Fibroblast of skin of scalp (primary cell): Measurements from ENCODE around the gene NGDN.

ENCODE experiments used
- DNase-seq: peaks from one replicate; pipeline ENCODE4 v3.0.0-alpha.2; 2013

Gene NGDN

DNA sequence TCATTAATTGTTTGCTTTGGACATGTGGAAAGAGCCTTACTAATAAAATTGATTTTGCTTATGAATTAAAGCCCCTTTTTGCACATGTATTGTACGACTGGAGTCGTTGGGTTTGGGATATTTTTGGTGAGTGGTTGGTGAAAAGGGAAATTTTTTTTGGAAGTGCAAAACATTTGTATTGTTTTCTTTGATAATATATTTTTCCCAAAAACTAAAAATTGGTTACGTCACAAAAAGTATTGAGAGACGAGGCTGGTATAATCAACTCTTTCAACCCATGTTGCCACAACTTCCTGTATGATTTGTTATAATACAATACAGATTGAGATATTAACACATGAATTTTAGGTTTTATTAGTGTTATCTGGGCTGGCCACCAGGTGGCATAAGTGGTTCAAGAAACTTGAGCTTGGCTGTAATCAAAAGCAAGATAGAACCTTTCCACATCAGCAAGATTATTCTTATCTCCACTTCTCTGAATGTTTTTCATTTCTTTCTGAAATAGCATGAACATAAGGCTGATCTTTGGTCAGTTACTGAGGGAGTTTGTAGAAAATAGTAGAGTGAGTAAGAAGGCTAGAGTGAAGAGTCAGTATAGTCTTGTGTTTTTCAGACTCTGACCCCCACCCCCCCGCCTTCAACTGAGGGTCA lies 8.7 kb downstream of the NGDN start:
- peak; percentile 69 for DNase-seq

DNA sequence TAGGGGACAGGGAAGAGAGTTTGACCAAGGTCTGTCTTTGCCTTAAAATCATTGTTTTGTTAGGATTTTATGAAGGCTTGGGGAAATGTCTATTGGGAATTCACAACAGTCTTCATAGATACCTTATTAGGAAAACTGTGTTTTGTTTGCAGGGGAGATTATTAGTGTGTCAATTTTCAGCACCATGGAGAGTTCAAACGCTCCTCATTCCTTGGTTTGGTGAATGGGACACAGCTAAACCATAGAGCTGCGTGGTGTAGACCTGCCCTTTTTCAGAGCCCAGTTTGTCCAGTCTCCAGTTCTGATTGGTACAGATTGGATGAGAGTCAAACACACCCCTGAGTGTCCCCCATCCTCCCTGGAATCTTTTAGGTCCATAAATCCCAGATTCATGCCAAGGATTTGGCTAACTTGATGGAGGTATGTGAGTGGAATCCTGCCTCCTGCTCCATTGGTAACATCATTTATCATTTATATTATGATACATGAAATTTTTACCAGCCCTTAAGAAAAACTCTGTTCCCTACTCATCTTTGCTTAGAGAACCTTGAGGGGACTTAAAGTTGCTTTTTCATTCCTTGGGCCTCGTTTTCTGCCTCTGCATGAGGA lies 12.0 kb downstream of the NGDN start:
- DNase-seq, result peak; percentile 39

DNA sequence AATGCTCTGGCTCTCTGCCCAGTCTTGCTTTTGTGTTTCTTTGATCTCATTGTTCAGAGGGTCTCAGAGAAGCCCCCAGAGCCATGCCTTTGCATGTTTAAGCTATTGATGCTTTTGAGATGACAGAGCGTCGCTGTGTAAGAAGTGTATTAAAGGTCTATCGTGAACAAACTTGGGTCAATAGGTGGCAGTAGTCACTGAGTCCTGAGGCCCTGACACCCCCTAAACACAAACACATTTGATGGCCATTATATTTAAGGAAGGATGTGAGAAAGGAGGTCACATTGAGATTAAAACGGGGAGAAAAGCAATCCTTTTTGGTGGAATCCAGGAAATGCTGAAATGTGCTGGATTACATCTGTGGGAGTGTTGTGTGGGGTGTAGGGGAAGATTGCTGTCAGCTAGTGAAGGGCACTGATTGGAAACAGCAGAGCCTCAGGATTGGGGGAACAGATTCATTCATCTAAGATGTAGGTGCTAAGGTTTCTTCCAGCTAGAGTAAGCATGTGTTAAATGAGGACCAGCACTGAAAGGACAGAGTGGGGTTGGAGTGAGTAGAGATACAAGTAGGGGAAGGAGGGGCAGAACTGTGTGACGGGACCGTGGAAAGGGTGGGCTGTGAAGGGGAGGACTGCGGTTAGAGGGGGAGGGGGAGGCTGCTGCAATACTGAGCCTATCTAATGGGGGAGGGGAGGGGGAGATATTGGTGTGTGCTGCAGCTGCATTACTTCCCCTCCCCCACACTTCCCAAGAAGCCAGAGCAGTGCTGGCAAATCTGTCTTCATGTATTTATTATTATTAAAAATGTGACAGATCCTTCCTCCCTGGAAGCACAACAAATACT lies 12.7 kb downstream of the NGDN start:
- DNase-seq, result no peak

DNA sequence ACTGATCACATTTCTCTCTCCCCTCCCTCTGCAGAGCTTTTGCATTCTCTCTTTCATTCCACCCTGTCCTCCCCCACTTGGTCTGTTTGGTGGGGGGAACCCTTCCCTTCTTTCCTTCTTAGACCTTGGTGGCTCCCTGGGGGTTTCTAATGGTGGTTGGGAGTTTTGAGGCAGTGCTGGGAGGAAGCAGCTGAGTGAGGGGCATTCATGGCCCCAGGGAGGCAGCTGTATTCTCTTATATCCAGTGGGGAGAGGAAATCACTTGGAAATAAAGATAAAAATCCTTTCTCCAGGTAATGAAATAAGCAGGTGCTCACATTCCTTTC lies 13.3 kb downstream of the NGDN start:
- no peak for DNase-seq

DNA sequence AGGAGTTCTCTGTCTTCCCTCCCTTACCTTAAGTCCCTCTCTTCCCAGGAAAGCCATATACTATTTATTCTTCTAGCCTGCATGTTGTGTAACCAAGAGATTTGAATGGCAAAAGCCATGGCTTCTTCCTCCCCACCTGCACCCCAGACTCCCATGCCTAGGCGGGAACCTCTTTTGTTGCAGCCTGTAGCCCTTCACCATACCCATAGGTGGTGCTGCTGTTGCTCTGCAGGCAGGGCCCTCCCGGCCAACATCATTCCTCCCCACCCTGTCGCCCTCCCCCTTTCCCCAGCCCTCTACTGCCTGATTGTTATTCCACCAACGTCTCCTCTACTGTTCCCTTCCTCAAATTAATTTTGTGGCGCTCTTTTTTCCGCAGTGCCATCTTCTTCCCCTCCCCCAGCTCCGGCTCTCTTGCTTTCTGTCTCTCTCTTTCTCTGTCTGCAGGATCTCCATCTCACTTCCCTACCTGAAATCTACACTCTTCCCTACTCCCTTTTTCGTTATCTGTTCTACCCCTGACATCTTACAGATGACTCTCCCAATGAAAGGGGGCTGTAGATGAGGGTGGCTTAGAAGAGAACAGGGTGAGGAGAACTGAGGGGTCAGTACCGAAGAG lies 13.8 kb downstream of the NGDN start:
- DNase-seq, result peak; percentile 32

DNA sequence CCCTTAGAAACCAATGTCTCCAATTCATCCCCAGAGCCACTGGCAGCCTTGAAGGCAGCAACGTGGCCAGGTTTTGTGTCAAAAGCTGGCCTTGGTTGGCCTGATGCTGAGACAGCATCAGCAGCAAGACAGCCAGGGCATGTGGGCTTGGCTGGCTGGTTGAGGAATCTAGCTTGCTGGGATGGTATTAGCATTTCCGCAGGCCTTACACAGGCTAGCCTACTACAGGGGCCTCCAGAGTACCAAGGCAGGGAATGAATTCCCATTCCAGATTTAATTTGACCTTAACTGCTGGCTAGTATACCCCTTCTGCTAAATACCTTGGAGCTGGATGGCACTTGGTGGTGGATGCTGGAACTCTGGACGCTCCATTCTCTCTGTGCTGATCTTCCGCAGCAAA lies 15.8 kb downstream of the NGDN start:
- no peak for DNase-seq

DNA sequence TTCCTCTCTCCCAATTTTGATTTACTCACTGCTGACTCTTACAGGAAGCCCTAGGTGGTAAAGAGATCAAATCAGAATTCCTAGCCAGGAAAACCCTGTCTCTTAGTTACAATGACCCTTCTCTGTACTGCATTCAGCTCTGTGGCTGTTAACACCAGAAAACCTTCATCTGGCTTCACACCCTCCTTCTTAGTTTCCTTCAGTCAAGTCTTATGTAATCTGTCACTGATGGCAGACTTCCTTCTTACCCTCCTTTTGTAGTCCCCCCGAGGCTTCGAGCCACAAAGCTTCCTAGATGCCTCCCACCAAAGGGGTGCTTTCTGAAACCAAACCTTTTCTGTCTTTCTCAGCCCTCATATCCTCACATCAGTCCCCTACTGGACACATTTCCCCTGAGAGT lies 16.5 kb downstream of the NGDN start:
- DNase-seq, result no peak

DNA sequence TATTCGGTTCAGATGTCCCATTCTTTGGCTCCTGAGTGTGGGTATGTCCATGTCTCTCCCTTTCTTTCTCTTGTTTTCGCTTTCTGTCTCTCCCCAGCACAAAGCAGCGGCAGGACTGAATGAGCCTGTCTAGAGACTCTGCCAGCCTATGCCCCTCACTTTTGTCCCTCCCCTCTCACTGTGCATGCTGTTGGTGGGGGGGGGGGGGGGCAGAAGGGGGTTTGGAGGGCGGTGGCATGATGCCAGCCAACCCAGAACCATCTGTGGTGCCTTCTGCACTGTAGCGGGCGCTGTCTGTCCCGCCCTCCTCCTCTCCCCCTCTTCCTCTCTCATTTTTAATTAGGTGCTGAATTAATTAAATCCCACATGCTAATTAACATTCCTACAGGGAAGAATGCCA lies 17.7 kb downstream of the NGDN start:
- no peak for DNase-seq

DNA sequence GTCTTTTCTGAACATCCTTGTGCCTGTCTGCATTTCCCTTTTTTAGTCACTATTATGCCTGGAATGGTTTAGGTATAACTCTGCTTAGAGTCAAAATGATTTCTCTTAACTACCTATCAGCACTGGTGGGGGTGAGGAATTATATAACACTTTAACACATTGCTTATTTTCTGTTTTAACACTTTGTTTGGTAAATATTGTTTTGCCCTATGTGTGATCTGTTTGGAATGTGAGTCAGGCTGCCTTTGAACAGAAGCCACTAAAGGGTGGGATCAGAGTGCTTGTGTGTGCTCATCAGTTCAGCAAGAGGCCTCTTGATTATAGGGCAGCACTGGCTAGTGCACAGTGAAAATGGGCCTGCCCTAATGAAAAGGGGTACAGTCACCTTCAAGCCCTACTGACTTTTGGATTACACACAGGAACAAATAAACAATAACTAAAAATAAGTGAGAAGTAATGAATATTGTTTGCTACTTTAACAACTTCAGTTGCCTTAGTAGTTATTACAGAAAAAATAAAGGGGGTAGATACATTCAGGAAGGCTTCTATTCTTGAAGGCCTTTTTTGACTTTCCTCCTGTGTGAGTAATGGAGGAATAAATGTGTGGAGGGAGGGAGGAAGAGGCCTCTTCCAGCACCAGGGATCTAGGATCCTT lies 23.2 kb downstream of the NGDN start:
- no peak for DNase-seq

DNA sequence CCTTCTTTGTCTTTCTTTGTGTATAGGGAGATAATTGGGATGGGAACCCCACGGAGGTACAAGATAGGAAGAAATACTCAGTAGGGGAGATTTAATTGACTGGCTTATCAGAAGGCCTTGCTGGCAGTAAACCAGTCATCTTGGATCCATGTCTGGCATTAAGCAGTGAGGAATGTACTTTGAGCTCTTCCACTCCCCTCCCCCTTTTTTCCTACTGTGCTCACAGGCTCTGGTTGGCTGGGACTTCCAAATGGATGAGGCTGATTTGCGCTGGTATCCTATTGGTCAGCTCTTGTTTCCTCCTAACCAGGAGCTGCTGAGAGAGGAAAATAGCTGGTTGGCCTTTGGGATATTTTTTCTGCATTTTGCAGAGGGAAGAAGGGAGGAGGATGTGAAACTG lies 24.7 kb downstream of the NGDN start:
- peak; percentile 62 for DNase-seq

DNA sequence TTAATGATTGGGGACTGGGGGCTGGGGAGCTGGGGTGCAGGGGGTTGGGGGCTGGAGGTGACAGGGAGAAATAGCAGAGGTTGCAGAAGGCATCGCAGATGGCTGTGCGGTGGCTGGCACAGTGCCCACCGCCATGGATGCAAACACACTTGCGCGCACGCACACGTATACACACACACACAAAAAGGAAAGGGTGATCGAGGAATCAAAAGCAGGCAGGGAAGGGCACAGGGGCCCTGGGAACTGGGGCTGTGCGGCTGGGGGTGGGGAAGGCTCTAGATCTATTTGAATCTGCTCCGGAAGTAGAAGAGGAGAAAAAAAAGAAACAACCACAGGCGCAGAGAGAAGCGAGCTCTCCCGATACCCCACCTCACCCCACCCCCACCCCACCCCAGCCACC lies 42.7 kb downstream of the NGDN start:
- no peak for DNase-seq

DNA sequence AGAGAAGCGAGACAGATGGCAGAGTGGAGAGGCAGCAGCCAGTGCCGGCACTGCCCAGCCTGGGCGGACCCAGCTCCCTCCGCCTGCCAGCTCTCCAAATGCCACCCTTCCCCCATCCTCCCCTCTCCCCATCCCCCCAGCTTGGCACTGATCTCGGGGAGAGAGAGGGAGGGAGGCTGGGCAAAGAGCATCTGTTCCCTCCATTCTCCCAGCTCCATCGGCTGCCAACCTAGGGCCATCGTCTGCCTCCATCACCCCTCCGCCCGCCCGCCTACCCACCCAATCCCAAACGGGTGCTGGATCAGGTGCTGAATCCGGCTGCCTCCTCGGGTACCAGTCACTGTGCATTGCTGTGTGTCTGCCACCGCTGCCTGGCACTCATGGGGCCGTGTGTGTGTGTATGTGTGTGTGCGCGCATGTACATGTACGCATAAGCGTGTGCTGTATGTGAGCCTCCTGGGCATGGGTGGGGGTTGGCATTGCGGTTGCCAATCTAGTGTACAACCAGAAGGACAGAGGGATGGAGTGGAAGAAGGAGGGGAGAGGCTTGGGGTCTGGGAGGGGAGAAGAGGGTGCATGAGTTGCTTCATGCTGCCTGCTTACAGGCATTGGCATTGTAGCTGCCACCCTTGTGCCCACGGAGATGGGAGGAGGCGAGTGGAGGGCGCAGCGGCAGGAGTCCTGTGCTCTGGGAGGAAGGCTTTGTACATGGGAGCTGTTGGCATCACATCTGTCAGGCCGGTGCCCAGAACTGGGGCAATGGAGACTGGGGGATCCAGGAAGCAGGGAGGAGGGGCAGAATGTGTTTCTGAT lies 43.7 kb downstream of the NGDN start:
- no peak for DNase-seq

DNA sequence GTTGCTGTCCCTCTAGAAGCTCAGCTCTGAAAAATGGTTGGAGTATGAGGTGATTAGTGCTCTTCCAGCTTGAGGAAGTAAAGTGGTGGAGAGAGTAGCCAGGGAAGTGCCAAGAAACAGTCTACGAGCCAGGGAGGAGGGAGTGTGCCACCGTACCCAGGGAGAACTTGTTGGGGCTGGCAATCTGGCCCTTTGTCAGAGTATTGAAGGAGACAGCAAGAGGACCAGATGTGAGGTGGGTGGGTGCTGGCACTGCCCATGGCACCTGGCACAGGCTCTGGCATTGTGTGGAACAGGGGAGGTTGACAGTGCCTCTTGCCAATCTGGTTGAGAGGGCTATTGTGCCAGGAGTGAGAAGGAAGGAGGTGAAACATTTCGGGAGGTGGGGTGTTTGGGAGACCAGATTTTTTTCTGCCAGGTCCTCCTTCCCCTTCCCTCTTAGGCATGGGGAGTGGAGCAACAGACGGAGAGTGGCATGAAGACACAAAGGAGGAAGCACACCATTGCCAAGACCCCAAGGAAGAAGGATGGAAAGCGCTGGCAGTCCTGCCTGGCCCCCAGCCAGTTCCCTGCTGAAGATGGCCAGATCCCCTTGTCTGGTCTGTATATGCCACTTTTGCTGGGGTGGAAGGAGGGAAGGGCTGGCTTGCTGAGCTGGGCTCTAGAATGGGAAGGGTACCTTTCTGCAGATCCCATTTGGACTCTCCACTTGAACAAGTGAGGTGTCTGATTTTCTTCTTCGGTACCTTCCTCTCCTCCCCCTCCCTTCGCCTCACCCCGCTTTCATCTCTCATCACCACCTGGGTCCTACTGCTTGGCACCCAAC lies 44.5 kb downstream of the NGDN start:
- no peak for DNase-seq

DNA sequence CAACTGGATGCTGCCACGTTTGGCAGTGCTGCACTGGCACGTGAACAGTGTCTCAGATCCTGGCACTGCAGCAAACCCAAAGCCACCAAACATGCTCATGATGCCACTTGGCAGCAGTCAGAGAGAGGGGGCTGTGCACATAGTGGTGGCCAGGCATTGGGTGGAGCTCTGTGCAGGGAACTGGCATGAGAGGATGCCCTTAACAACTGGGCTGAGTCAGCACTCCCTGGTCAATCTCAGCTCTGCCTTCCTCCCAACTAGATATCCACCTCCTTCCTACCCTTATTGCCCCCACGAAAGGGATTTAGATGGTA lies 45.1 kb downstream of the NGDN start:
- no peak for DNase-seq

DNA sequence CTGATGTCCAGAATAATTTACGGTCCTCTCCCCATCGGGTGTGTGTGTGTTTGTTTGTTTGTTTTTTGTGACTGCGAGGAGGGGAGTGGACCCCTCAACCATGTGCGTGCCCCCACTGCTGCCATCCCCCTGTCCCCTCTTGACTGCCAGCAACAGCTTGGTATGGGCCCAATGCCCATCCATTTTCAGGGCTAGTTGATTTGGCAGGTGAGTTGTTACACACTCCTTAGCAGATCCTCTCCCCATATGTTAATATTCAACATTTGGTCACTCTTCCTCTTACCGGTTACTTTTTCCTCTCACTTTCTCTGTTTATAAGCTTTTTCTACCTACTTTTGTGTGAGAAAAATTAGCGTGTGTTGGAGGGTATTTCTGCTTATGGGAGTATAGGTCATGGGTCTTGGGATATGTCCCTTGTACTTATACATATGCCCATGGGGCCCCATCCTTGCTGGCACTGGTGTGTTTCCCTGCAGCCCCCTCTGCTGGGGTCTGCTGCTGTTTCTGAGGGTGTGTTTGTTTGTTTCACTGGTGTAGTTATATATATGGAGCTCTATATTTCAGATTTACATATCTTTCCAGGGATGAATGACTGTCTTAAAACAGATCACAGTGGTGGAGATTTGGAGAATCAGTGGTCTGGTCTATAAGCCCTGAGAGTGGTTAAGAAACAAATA lies 48.3 kb downstream of the NGDN start:
- DNase-seq, result no peak

DNA sequence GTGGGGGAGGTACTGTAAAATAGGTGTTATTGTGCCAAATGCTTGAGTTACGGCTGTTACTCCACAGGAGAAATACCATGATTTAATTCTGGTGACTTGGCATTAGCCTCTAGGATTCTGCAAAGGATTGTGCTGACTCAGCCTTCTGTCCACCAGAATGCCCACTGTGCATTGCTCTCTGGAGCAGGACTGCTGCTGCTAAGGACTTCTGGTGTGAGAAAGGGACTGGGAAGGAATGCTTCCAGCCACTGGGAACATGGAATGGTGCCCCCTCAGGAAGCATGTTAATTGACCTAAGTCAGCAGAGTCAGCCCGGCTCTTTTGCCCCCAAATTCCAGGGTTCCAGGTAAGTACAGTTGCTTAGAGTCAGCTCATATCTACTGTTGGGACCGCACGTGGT lies 49.2 kb downstream of the NGDN start:
- peak; percentile 10 for DNase-seq

DNA sequence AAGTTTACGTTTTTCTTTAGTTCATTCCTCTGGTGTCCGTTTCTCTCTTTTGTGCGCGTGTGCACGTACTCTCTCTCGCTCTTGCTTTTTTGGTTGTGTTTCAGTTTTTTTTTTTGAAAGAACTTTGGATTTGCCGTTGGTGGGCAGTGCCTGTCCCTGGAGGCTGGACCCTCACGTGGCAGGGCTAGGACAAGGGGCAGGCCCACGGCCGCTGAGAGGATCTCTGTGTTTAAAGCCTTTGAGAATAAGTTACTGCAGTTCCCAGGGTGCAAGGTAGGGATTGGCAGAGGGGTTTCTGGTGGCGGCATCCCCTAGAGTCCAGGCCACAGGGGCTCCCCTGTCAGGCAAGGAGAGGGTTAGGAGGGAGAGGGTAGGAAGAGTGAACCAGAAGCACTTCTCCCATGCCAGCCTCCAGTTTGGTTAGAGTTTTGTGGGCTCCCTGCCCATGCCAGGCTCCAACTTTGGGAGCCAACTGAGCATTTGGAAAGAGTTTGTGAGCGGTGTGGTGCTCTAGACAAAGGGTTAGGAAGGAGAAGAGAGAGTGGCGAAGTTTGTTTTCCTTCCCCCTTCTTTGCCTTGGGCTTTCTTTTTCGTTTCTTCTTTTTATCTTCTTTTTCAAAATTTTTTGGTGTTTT lies 51.5 kb downstream of the NGDN start:
- DNase-seq, result no peak

DNA sequence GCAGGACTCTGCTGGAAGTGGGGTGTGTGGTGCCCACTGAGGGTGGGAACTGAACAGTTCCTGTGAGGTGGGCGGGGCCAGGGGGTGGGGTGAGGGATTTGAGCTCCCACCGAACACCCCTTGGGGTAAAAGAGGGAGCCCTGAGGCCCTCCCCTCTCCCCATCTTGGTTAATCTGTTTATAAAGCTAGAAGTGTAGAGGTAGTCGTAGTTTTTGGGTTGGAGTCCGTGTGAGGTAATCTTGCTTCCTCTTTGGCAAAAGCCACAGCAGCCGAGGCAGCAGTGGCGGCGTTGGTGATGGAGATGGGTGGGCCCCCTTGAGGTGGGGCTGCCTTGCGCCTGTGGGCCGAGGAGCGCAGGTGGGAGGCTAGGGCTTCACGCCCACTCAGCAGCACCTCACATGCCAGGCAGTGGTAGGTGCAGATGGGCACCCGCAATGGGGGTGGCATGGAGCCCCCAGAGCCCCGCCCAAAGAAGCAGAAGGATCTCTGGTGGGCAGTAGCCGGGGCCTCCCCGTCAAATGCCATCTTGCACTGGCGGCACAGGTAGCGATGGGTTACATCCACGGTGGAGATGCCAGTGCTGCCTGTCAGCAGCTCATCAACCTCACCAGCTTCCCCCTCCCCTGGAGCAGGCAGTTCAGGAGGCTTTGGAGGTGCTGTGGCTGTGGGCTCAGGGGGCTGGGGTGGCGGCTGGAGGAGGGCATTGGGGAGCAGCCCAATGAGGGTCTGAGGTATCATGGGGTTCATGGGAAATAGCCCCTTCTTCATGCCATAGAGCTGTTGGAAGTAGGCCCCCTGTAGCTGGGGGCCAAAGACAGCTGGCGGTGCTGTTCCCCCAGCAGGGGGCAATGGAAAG lies 52.5 kb downstream of the NGDN start:
- DNase-seq, result no peak

DNA sequence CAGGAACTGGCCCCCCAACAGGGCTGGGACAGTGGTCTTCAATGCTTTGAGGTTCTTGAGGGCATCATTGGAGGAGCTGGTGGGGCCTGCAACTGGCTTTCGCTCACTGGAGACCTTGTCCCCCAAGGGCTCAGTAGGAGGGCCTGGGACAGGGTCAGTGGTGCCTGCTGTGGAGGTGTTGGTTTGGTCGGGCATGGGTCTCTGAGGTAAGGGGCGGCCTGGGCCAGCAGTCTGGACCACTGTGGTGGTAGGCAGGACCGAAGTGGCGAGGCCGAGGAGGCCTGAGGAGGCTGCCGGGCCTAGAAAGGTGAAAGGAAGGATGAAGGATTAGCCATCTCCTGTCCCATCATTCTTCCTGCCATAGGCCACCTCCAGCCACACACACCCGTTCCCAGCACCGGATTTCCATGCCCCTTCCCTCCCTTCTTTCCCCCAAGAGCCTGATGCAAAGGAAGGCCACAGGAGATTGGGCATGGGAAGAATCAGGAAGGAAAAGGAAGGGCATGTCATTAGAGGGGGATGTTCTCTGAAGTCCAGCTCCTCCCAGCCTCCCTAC lies 53.2 kb downstream of the NGDN start:
- no peak for DNase-seq
